GM19468 (cell line): ENCODE results near the gene UGGT2.

Experiments
- ATAC-seq: cut with Tn5 transposase; IDR thresholded peaks from one replicate; pipeline ENCODE4 v1.9.1; 2021; ENCODE audit warnings: mild to moderate bottlenecking, moderate library complexity, moderate number of reproducible peaks; ENCODE audit not compliant: unreplicated experiment; ENCODE audit errors: extremely low read depth

UGGT2 gene

GRCh38 chr13:95756072-95756471 lies 297.1 kb downstream of the UGGT2 start:
- no peak for ATAC-seq

- no peak for ATAC-seq
Measured at GRCh38 chr13:95754069-95754468, 299.1 kb downstream of the UGGT2 start.

- ATAC-seq, result no peak
Measured at GRCh38 chr13:95752677-95753076, 300.5 kb downstream of the UGGT2 start.
